ENCODE results near the gene PPFIA4. TPM values are rescaled to one million over a fixed set of nuclear protein-coding genes. Genes with fewer than 3 reads are reported as not detected.

The PPFIA4 gene
- total RNA-seq, 1 donor from 2014 or later, result 1.2 TPM

DNA sequence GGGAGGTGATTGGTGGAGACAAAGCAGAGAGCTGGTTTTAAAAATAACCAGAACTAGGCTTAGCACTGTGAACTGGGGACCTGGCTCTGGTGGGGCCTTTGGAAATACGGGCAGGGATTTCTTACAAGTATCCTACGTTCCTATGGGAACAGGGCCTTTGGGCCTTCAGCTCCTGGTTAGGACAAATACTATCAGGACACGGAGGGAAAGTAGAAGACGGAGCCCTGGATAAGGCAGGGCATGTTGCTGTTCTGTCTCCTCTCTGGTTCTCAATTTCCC lies 64.8 kb downstream of the PPFIA4 start:
- no peak overlapping the region for H3K4me3 Mint-ChIP-seq (ENCODE audit: low read depth)
- no peak for DNase-seq (ENCODE audit: low spot score, unreplicated experiment)
- H3K4me1 Mint-ChIP-seq (ENCODE audit: low read depth), result no peaks in the 10 kb centered on the region
- H3K27me3 Mint-ChIP-seq, result peaks cover 37% of the 10 kb centered on the region
- TF ChIP-seq, protein P1, sequence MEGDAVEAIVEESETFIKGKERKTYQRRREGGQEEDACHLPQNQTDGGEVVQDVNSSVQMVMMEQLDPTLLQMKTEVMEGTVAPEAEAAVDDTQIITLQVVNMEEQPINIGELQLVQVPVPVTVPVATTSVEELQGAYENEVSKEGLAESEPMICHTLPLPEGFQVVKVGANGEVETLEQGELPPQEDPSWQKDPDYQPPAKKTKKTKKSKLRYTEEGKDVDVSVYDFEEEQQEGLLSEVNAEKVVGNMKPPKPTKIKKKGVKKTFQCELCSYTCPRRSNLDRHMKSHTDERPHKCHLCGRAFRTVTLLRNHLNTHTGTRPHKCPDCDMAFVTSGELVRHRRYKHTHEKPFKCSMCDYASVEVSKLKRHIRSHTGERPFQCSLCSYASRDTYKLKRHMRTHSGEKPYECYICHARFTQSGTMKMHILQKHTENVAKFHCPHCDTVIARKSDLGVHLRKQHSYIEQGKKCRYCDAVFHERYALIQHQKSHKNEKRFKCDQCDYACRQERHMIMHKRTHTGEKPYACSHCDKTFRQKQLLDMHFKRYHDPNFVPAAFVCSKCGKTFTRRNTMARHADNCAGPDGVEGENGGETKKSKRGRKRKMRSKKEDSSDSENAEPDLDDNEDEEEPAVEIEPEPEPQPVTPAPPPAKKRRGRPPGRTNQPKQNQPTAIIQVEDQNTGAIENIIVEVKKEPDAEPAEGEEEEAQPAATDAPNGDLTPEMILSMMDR (IDR thresholded peaks at IDR 0.05; ENCODE audit: unreplicated experiment), result no peak
- H3K9me3 Mint-ChIP-seq (ENCODE audit: low read depth), result peaks cover 19% of the 10 kb centered on the region
- H3K36me3 Mint-ChIP-seq (ENCODE audit: insufficient read depth), result peaks cover 2% of the 10 kb centered on the region
- H3K27ac Mint-ChIP-seq, result no peak overlapping the region

DNA sequence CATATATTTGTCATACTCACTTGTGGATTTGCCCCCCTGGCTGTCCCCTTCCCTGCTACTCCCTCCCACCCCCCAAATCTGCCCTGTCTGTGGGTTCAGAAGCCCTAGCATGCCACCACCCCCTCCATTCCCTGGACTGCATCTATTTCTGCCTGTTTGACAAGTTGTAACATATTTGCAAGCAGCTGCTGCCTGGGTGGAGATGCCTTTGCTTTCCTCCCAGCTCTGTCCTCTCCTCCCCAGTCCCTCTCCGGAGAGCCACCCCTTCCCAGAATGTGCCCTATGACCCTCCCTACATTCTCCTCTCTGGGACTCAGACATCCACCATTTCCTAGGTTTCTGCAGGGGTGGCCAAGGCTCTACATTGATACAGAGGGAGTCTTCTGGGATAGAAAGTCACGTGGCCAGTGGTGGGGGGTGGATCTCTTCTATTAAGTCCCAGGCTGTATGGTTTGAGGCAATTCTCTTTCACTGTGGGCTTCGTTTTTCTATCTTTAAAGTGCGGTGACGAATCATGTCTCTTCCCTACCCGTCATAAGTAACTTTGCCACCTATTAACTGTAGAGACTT lies 65.6 kb downstream of the PPFIA4 start:
- no peak overlapping the region for H3K4me3 Mint-ChIP-seq (ENCODE audit: low read depth)

DNA sequence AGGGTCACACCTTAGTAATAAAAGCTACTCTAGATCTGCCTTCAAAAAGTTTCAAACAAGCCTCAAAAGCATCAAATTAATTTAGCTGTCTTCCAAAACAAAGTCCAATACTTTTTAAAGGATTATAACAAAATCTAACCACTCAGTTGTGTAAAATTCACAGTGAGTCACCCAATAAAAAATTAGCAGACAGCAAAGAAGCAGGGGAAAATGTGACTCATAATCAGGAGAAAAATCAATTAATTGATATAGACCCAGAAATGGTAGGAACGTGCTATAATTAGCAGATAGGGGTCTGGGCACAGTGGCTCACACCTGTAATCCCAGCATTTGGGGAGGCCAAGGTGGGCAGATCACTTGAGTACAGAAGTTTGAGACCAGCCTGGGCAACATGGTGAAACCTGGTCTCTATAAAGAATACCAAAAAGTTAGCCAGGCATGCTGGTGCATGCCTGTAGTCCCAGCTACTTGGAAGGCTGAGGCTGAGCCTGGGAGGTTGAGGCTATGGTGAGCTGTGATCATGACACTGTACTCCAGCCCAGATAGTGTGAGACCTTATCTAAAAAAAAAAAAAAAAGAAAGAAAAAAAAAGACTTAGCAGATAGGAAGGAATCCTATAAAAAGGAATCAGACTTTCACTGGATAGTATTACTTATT lies 67.6 kb downstream of the PPFIA4 start:
- Mint-ChIP-seq H3K27me3 (peaks cover 16% of the 10 kb centered on the region), H3K36me3 (ENCODE audit: insufficient read depth) (peaks cover 2% of the 10 kb centered on the region), H3K27ac (no peak overlapping the region), H3K4me1 (ENCODE audit: low read depth) (no peaks in the 10 kb centered on the region), H3K9me3 (ENCODE audit: low read depth) (peaks cover 21% of the 10 kb centered on the region), H3K4me3 (ENCODE audit: low read depth) (no peak overlapping the region)
- no peak for DNase-seq (ENCODE audit: low spot score, unreplicated experiment)
- TF ChIP-seq, protein P1 (IDR thresholded peaks at IDR 0.05; ENCODE audit: unreplicated experiment), result no peak

More for the DNA sequence above, 65.6 kb downstream of the PPFIA4 start:
- DNase-seq (ENCODE audit: low spot score, unreplicated experiment), result no peak
- H3K27ac Mint-ChIP-seq, result no peak overlapping the region
- peaks cover 30% of the 10 kb centered on the region for H3K27me3 Mint-ChIP-seq
- TF ChIP-seq, protein P1 (IDR thresholded peaks at IDR 0.05; ENCODE audit: unreplicated experiment), result no peak
- H3K9me3 Mint-ChIP-seq (ENCODE audit: low read depth), result peaks cover 21% of the 10 kb centered on the region
- H3K4me1 Mint-ChIP-seq (ENCODE audit: low read depth), result no peaks in the 10 kb centered on the region
- H3K36me3 Mint-ChIP-seq (ENCODE audit: insufficient read depth), result peaks cover 2% of the 10 kb centered on the region

DNA sequence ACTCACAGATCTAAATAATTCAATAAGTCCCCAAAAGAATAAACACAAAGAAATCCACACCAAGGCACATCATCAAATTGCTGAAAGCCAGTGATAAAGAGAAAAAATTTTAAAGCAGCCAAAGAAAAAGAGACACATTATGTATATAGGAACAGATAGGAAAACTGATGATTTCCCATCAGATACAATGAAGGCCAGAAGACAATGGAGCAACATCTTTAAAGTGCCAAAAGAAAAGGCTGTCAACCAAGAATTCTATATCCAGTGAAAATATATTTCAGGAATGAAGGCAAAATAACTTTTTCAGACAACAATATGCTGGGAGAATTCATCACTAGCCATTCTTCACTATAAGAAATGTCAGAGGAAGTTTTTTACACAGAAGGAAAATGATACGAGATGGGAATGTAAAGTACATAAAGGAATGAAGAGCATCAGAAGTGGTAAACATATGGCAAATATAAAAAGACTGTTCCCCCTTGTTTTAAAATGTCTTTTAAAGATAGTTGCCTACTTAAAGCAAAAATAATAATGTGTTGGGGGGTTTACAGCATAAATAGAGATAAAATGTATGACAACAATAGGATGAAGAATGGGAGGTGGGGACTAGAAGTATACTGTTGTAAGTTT lies 68.9 kb downstream of the PPFIA4 start:
- Mint-ChIP-seq H3K27ac (no peak overlapping the region), H3K4me1 (ENCODE audit: low read depth) (no peaks in the 10 kb centered on the region), H3K27me3 (peaks cover 19% of the 10 kb centered on the region), H3K9me3 (ENCODE audit: low read depth) (peaks cover 21% of the 10 kb centered on the region), H3K4me3 (ENCODE audit: low read depth) (no peak overlapping the region), H3K36me3 (ENCODE audit: insufficient read depth) (peaks cover 2% of the 10 kb centered on the region)
- TF ChIP-seq, protein P1 (IDR thresholded peaks at IDR 0.05; ENCODE audit: unreplicated experiment), result no peak
- DNase-seq (ENCODE audit: low spot score, unreplicated experiment), result no peak

DNA sequence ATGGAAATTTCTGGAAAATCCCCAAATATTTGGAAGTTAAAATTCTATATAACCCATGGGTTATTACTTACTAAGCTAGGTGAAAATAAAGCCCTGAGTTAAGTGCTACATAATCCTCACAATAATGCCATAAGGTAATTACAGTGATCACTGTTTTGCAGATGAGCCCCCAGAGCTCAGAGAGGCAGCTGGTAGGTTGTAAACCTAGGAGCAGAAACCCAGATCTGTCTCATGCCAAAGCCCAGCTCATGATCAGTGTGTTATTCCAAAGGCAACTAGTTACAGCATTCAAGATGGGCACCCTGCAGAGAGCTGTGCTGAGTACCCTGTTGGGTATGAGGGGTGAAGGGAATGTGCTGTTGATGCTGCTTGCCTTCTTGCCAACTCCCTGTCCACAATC lies 70.3 kb downstream of the PPFIA4 start:
- H3K27ac Mint-ChIP-seq, result no peak overlapping the region
- TF ChIP-seq, protein P1 (IDR thresholded peaks at IDR 0.05; ENCODE audit: unreplicated experiment), result no peak
- peaks cover 12% of the 10 kb centered on the region for H3K27me3 Mint-ChIP-seq
- peaks cover 2% of the 10 kb centered on the region for H3K36me3 Mint-ChIP-seq (ENCODE audit: insufficient read depth)
- peaks cover 21% of the 10 kb centered on the region for H3K9me3 Mint-ChIP-seq (ENCODE audit: low read depth)
- DNase-seq (ENCODE audit: low spot score, unreplicated experiment), result no peak
- H3K4me1 Mint-ChIP-seq (ENCODE audit: low read depth), result no peaks in the 10 kb centered on the region
- H3K4me3 Mint-ChIP-seq (ENCODE audit: low read depth), result no peak overlapping the region
